ENCODE measurements around the gene RXFP3.

- TF ChIP-seq POLR2AphosphoS5 (IDR thresholded peaks at IDR 0.05) (no peak), CTCF (IDR thresholded peaks at IDR 0.05) (no peak), POLR2A (IDR thresholded peaks at IDR 0.05) (no peak)
Observed at GRCh38 chr5:33958176-33958575, 22.0 kb downstream of the RXFP3 start.
